MV-4-11 (cell line): ENCODE data around the gene PA2G4.
A peak's percentile ranks its signal among the peaks of the same experiment; 100 is the strongest.
"Not testable (repeated sequence)": the region's sequence is repeated elsewhere in the genome, so short reads cannot be mapped to it uniquely, and the experiment has no call there.

ENCODE experiments used
- DNase-seq: peaks from one replicate; lab custom pipeline; 2025; lab: John Stamatoyannopoulos, UW

The PA2G4 gene

GRCh38 chr12:56153678-56154065 is 49.3 kb downstream of the PA2G4 start:
- DNase-seq = no peak

- no peak for DNase-seq
Measured at GRCh38 chr12:56154246-56154771, 50.0 kb downstream of the PA2G4 start.

- no peak for DNase-seq
Measured at GRCh38 chr12:56154818-56155217, 50.5 kb downstream of the PA2G4 start.

- no peak for DNase-seq
Measured at GRCh38 chr12:56155256-56155845, 51.0 kb downstream of the PA2G4 start.

- DNase-seq = not testable (repeated sequence)
Measured at GRCh38 chr12:56156464-56157200, 52.3 kb downstream of the PA2G4 start.

GRCh38 chr12:56157201-56158028 is 53.1 kb downstream of the PA2G4 start:
- peak; percentile 85 for DNase-seq

GRCh38 chr12:56158029-56158925 is 53.9 kb downstream of the PA2G4 start, which contains the start of gene MYL6:
Gene MYL6 (plus strand): TSS chr12:56158359. CDS start chr12:56158402, 43 bp downstream.
- peak; percentile 97 for DNase-seq

- DNase-seq = peak; percentile 76
Measured at GRCh38 chr12:56158926-56159461, 54.6 kb downstream of the PA2G4 start.

- DNase-seq = no peak
Measured at GRCh38 chr12:56159482-56160192, 55.3 kb downstream of the PA2G4 start.

- DNase-seq = no peak
Measured at GRCh38 chr12:56160193-56160763, 55.9 kb downstream of the PA2G4 start.

GRCh38 chr12:56160894-56161689 is 56.7 kb downstream of the PA2G4 start:
- no peak for DNase-seq

- no peak for DNase-seq
Measured at GRCh38 chr12:56161690-56162351, 57.5 kb downstream of the PA2G4 start.

- no peak for DNase-seq
Measured at GRCh38 chr12:56162468-56163290, 58.3 kb downstream of the PA2G4 start.
